Left ventricle myocardium inferior (tissue), 1 donor: ENCODE measurements around the gene ASIC4. TPM values are rescaled to one million over a fixed set of nuclear protein-coding genes. Genes with fewer than 3 reads are reported as not detected.

ENCODE experiments used
- DNase-seq: peaks from one replicate; pipeline ENCODE4 v3.0.0-alpha.2; 2020
- H3K27ac ChIP-seq: fragments of 200-600 bp; replicated peaks from 2 replicates; pipeline ENCODE4 v1.8.0; 2021
- H3K27me3 ChIP-seq: fragments of 200-600 bp; 2 replicates; pipeline ENCODE4 v1.8.0; 2021; ENCODE audit warnings: low read depth
- H3K36me3 ChIP-seq: fragments of 200-600 bp; 2 replicates; pipeline ENCODE4 v1.8.0; 2021
- H3K4me1 ChIP-seq: fragments of 200-600 bp; 2 replicates; pipeline ENCODE4 v1.8.0; 2021
- H3K4me3 ChIP-seq: fragments of 200-600 bp; 2 replicates; pipeline ENCODE4 v1.8.0; 2021; ENCODE audit warnings: mild to moderate bottlenecking, moderate library complexity
- H3K9me3 ChIP-seq: fragments of 200-600 bp; replicated peaks from 2 replicates; pipeline ENCODE4 v1.8.0; 2021
- CTCF ChIP-seq: fragments of 200-600 bp; IDR thresholded peaks from 2 replicates; pipeline ENCODE4 v1.8.0; 2021; ENCODE audit warnings: antibody characterized with exemption, mild to moderate bottlenecking, borderline replicate concordance
- intact Hi-C: fragments of 100-400 bp; cut with micrococcal nuclease; formaldehyde crosslinking; loops from one replicate; pipeline ENCODE4 v1.11.0; 2022
- total RNA-seq: library from RNA; stranded (reverse); fragmentation: NEBNext Ultra II Directional; extraction: Animal tissue kit (Norgen Biotek cat#: 25700); gene quantifications from one replicate; pipeline ENCODE4 v1.2.1, GENCODE V29; 2021
- donor health status: DM: no; HTN: yes; CAD: no; lungs with severe emphysema.

The ASIC4 gene
- total RNA-seq, 1 donor from 2014 or later: not detected

- DNase-seq: no peak
- Histone ChIP-seq H3K36me3 (peaks cover 32% of the 10 kb centered on the region), H3K27ac (peak overlapping the region; percentile 93), H3K9me3 (no peaks in the 10 kb centered on the region), H3K4me3 (no peak overlapping the region), H3K27me3 (peaks cover 55% of the 10 kb centered on the region), H3K4me1 (peaks cover 56% of the 10 kb centered on the region)
- no peak for TF ChIP-seq CTCF
- intact Hi-C loops: no loop called here
These were observed 26.7 kb downstream of the ASIC4 start for GRCh38 chr2:219540784-219541504.

GRCh38 chr2:219541611-219542180 is 27.4 kb downstream of the ASIC4 start:
- Histone ChIP-seq H3K4me1 (peaks cover 56% of the 10 kb centered on the region), H3K27ac (peak overlapping the region; percentile 93), H3K9me3 (no peaks in the 10 kb centered on the region), H3K36me3 (peaks cover 32% of the 10 kb centered on the region), H3K4me3 (peak overlapping the region; percentile 80), H3K27me3 (peaks cover 52% of the 10 kb centered on the region)
- intact Hi-C loops: no loop called here
- DNase-seq: peak; percentile 76
- TF ChIP-seq CTCF: peak; percentile 85

- Histone ChIP-seq H3K27ac (peak overlapping the region; percentile 93), H3K4me3 (peak overlapping the region; percentile 80), H3K36me3 (peaks cover 32% of the 10 kb centered on the region), H3K4me1 (peaks cover 49% of the 10 kb centered on the region), H3K27me3 (peaks cover 49% of the 10 kb centered on the region), H3K9me3 (no peaks in the 10 kb centered on the region)
- peak; percentile 33 for DNase-seq
- no peak for TF ChIP-seq CTCF
- intact Hi-C loops: no loop called here
These were observed 28.8 kb downstream of the ASIC4 start for GRCh38 chr2:219542931-219543595.

GRCh38 chr2:219543596-219544358 is 29.5 kb downstream of the ASIC4 start, which contains the start of the genes CHPF and TMEM198:
Gene CHPF, minus strand, starts transcription at chr2:219543809. Its CDS starts 271 bp downstream, at chr2:219543538.
Gene TMEM198, plus strand, starts transcription at chr2:219544028. Its CDS starts 700 bp downstream, at chr2:219544728.
- peaks cover 28% of the 10 kb centered on the region for H3K36me3 ChIP-seq
- peaks cover 44% of the 10 kb centered on the region for H3K27me3 ChIP-seq
- no peaks in the 10 kb centered on the region for H3K9me3 ChIP-seq
- DNase-seq: peak; percentile 97
- H3K4me3 ChIP-seq: peak within 1 kb of the TSS; percentile 80
- intact Hi-C loops: no loop called here
- no peak for TF ChIP-seq CTCF
- peaks cover 42% of the 10 kb centered on the region for H3K4me1 ChIP-seq
- H3K27ac ChIP-seq: peak within 1 kb of the TSS; percentile 93

GRCh38 chr2:219544567-219544966 is 30.3 kb downstream of the ASIC4 start:
- peak overlapping the region; percentile 93 for H3K27ac ChIP-seq
- DNase-seq: no peak
- H3K4me1 ChIP-seq: peaks cover 37% of the 10 kb centered on the region
- intact Hi-C loops: no loop called here
- no peaks in the 10 kb centered on the region for H3K9me3 ChIP-seq
- H3K27me3 ChIP-seq: peaks cover 38% of the 10 kb centered on the region
- no peak for TF ChIP-seq CTCF
- peak overlapping the region; percentile 80 for H3K4me3 ChIP-seq
- H3K36me3 ChIP-seq: peaks cover 22% of the 10 kb centered on the region
